ENCODE data around the gene SDC1.
A peak's percentile ranks its signal among the peaks of the same experiment; 100 is the strongest.
"Not testable (repeated sequence)": the region's sequence is repeated elsewhere in the genome, so short reads cannot be mapped to it uniquely, and the experiment has no call there.

The SDC1 gene, protein sequence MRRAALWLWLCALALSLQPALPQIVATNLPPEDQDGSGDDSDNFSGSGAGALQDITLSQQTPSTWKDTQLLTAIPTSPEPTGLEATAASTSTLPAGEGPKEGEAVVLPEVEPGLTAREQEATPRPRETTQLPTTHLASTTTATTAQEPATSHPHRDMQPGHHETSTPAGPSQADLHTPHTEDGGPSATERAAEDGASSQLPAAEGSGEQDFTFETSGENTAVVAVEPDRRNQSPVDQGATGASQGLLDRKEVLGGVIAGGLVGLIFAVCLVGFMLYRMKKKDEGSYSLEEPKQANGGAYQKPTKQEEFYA

DNA sequence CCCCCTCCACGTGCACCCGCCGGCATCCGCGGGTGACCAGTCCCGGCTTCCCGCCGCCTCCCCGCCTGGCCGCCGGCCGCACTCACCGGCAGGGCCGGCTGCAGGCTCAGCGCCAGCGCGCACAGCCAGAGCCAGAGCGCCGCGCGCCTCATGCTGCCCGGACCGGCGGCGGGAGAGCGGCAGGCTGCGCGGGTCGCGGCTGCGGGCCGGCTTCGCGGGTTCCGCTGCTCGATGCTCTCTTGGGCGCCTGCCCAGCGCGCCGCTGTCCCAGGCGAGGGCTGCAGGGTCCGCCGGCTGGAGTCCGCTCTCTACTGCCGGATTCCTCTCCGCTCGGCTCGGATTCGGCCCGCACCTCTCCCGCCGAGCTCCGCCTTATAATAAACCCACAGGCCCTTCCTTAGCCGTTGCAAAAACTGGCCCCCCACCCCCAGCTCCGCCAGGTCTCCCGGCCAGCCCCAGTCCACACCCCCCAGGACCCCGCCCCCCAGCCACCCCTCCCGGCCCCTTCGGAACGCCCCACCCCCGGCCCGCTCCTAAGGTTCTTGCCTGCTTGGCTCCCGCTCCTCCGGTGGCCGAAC, at the start of gene SDC1:
TSS of gene SDC1 (minus strand) at position 415 of the 578 bp plus-strand sequence. CDS start at position 152, 263 bp downstream.
- peak; percentile 83 for DNase-seq (ENCODE audit: insufficient read length, low spot score)
- FAIRE-seq: peak; percentile 16

DNA sequence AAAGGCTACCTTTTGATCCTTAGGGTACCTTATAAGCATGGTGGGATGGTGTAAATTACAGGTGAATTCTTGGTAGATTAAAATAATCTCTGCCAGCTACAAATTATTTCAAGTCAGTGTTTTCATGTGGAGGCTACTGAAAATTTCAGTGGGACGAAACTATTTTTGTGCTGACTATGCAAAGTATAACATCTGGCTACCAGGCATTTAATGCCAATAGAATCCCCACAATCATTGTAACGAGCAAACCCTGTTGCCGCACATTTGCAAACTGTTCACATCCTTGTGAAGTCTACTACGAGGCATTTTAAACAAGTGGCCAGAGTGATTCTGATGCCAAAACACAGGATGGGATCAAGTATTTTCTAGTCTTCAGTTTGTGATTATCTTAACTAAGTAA, 48.1 kb upstream of the SDC1 start:
- FAIRE-seq (no peak), DNase-seq (ENCODE audit: insufficient read length, low spot score) (no peak)

DNA sequence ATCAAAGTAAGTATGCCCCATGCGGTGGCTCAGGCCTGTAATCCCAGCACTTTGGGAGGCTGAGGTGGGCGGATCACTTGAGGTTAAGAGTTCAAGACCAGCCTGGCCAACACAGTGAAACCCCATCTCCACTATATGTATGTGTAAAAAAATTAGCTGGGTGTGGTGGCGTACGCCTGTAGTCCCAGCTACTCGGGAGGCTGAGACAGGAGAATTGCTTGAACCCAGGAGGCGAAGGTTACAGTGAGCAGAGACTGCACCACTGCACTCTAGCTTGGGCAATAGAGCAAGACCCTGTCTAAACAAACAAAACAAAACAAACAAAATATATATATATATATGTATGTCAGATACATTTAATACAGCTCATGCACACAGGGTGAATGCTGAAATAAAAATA, 43.4 kb upstream of the SDC1 start:
- FAIRE-seq; DNase-seq (ENCODE audit: insufficient read length, low spot score): not testable (repeated sequence)

DNA sequence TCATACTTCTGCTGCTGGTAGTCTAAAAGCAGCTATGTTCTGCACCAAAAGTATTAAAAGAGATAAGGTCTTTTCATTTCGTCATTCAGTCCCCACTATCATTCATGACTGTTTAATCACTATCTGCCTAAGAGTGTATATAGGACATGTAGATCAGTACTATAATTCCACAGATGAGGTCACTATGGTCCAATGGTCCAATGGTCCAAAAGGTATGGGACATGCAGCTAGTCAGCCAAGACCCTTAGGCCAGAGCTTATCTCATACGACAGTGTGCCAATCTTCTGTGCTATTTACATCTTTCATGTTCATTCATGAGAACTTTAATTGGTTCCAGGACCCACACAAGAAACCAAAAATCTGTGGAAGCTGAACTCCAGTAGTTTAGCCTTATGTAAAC, 42.6 kb upstream of the SDC1 start:
- FAIRE-seq: peak; percentile 84
- no peak for DNase-seq (ENCODE audit: insufficient read length, low spot score)

DNA sequence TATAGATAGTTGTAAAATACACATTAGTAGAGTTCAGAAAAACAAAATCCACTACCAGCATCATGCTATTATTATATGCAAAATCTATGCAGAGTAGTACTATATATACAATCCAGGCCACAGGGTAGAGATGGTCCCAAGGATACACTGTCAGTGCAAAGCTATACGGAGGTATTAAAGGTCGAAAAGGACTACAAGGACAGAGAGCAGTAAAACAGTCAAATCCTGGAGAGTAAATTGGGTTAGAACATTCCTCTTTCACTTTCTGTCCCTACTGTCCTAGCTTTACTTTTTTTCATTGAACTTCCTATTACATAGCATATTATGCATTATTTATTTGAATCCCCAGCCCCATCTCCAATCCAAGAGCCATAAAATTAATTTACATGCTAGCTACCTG, 39.7 kb upstream of the SDC1 start:
- DNase-seq (ENCODE audit: insufficient read length, low spot score) (no peak), FAIRE-seq (no peak)

DNA sequence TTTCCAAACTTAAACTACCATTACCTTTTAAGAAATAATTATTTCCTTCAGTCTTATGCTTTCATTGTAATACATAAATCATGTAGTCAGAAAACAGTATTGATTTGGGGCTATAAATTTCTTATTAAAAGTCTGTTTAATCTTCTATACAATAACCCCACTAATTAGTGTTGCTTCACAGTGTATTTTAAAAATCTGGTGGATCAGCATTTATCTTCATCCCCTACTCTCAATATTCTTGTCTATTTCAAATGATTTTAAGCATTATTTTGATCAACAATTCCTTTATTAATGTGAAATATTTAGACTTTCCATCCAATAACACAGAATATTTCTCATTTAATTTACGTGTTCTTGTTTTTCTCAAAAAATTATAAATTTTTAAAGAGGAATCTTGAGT, 32.5 kb upstream of the SDC1 start:
- FAIRE-seq (no peak), DNase-seq (ENCODE audit: insufficient read length, low spot score) (no peak)

DNA sequence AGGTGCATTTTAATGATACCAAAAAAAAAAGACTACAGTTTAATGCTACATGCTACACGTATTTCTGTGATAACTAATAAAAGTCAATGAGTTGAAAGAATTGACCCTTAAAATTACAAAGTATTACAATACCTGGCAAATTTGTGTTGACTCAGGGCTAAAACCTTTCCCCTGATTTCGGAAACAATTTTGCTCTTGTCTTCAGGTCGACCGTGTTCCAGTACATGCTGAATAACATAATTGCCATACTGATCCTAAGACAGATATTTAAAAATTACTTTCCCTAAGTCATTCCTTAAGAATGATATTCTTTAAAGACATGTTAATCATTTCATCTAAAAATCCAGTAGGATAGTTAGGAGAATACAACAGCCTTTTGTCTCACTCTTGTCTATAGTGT, 29.8 kb upstream of the SDC1 start:
- FAIRE-seq: no peak

DNA sequence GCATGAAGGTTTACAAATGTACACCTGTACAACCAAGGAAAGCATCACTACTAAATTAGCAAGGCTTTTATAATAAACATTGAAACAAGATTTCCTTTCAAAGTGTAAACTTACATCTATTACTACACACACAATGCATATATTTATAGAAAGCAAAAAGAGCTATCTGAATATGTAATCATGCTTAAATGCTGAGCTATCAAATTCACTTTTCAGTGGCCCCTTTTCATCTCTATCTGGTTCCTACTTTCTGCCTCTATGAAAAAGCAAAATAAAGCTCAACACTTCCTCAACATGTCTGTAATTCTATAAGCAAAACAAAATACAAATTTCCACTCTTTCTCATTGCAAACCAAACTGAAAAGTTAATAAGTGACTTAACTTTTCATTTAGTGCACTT, 25.5 kb upstream of the SDC1 start:
- DNase-seq (ENCODE audit: insufficient read length, low spot score) (no peak), FAIRE-seq (no peak)

More for the DNA sequence above, 29.8 kb upstream of the SDC1 start:
- no peak for DNase-seq (ENCODE audit: insufficient read length, low spot score)

DNA sequence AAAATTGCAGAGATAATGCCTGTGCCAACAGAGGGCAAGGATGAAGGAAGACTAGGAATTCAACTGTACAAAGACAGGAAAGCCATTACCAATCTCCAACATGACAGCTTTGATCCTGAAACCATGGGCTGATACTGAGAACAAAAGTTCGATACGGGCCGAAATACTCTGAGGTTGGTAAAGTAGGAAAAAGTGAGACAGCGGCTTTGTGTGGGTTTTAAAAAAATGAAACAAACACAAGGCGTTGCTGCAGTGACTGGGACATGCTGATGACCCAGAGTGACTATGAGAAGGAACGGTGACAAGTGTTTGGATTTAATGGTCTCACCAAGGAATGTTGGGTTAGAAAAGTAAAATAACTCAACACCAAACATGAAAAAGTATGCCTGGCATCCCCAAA, 24.2 kb upstream of the SDC1 start:
- DNase-seq (ENCODE audit: insufficient read length, low spot score): no peak

DNA sequence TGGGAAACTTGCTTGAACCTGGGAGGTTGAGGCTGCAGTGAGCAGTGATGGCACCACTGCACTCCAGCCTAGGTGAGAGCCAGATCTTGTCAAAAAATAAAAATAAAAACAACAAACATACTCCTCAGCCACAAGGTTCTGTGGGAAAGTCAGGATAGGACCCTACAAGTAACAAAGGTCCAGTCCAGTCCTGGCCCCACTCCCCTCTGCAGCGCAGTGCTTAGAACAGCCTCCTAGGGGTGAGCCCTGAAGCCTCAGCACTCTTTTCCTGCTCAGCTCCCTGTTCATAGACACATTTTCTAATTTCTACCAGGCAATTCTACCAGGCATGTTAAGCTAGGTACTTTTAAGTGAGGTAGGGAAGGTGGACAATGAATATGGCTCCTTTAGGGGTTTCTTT, 22.2 kb upstream of the SDC1 start:
- no peak for DNase-seq (ENCODE audit: insufficient read length, low spot score)
- no peak for FAIRE-seq

More for the DNA sequence above, 24.2 kb upstream of the SDC1 start:
- no peak for FAIRE-seq

DNA sequence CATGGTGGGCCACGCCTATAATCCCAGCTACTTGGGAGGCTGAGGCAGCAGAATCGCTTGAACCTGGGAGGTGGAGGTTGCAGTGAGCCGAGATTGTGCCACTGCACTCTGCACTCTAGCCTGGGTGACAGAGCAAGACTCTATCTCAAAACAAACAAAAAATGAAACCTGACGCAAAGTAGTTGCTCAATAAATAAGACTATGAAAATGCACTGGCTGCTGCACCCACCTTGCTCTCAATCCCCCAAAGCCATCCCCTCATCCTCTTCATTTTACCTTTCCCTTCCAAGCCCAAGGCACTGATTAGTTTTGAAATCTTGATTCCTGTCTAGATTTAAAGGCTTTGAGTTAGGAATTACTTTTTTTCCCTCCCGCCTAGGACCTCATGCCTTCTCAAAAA, 18.7 kb upstream of the SDC1 start:
- DNase-seq (ENCODE audit: insufficient read length, low spot score); FAIRE-seq: not testable (repeated sequence)

DNA sequence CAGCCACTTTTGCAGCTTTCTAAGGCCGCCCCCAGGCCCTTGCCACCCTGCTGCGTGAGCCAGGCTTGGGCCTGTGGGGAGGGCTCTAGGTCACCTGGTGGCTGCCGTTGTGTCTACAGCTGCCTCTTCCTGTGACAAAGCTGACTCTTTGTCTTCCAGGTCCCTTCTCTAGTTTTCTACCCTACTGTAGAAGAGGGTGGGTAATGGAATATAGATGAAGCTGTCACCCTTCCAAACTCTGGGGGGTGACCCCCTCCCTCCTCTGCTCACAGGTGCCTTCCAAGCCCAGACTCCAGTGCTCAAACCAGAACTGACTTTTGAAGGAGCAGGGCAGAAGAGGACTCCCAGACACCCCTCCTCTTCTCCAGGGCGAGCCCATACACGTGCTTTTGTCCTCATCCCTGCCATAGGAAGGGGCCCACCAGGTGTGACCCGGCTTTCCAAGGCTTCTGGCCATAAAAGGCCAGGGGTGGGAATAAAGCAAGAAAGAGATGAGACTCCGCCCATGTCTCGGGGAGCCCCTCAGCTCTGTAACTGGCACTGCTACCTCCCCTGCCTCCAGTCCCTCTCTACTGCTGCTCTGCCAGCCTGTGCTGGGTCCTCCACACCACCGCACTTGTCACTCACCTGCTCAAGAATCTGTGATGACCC, 17.9 kb upstream of the SDC1 start:
- DNase-seq (ENCODE audit: insufficient read length, low spot score) (no peak), FAIRE-seq (no peak)

DNA sequence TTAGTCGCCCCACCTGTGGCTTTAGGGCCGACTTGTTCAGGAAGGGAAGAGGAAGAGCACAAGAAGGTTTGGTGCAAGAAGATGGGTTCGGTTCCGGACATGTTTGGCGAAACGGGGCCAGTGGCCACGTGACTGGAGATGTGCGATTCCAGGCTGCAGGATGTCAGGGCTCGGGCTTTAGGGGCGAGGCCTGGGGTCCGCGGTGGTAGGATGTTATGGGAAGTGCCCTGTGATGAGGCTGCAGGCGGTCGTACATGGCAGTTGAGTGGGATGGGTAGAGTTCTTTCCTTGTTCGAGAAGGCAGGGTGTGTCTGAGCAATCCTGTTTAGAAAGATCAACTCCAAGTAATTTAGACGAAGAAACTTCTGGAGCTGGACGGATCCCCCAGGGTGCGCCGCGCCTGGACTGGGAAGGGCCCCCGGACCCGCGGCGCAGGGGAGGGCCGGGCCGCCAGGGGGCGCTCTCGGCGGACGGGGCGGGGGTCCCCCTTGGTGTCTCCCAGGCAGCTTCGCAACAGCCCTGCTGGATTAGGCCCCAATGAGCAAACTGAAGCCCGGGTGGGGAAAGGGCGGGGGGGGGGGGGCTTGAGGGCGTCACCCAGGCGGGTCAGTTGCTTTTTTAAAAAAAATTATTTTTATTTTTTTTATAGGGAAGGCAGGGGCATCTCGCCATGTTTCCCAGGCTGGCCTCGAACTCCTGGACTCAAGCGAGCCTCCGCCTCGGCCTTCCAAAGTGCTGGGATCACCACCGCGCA, 17.2 kb upstream of the SDC1 start:
- no peak for FAIRE-seq
- no peak for DNase-seq (ENCODE audit: insufficient read length, low spot score)

DNA sequence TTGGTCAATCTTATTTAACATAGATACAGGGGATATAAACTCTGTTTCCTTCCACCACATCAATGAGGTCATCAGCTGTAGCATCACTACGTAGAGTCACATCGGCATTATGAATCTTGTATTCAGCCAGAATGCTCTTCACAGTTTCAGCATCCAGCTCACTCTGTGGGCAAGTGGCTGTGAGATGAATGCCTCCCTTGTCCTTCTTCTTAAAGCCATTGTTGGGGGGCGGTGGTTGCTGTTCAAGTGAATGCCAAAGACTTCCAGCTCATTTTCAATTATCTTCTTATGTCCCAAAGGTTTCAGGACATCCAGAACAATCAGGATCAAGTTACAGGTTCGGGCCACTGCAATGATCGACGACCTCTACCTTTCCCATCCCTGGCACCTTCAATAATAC, 15.4 kb upstream of the SDC1 start:
- FAIRE-seq: peak; percentile 95
- DNase-seq (ENCODE audit: insufficient read length, low spot score): not testable (repeated sequence)

DNA sequence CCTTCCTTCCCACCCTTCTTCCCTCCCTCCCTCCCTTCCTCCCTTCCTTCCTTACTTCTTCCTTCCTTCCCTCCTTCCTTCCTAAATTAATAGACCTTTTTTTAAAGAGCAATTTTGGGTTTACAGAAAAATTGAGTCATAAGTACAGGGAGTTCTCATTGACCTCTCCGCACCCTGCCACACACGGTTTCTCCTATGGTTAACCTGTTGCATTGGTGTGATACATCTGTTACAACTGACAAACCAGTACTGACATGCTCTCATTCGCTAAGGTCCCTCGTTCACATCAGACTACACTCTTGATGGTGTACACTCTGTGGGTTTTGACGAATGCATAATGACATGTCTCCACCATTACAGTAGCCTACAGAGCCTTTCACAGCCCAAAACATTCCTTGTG, 11.6 kb upstream of the SDC1 start:
- no peak for DNase-seq (ENCODE audit: insufficient read length, low spot score)
- peak; percentile 60 for FAIRE-seq

DNA sequence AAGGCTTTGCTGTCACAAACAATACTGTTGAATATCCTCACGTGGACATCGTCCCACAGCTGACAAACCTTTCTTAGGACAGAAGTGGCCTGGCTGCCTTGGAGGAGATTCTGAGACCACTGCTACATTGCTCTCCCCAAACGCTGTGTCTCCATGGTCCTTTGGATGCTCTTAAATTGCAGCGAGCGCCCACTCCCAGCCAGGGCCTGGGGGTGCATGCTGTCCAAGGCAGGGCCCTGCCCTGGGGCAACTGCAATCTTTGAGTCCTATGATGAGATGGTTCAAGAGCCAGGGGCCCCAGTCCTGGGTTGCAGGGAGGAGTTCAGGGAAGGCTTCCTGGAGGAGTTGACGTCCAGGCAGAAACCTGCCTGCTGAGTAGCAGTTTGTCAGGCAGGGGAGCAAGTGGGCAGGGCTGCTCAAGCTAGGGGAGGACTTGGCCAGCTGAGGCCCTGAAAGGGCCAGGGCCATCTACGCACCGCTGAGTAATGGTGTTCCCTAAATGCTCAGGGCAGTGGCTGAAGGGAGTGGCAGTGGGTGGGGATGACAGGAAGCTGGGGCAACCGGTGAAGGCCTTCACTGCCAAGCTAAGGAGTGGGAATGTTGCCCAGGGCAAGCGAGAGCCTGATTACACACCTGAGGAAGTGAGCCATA, 10.8 kb upstream of the SDC1 start:
- FAIRE-seq (no peak), DNase-seq (ENCODE audit: insufficient read length, low spot score) (no peak)

DNA sequence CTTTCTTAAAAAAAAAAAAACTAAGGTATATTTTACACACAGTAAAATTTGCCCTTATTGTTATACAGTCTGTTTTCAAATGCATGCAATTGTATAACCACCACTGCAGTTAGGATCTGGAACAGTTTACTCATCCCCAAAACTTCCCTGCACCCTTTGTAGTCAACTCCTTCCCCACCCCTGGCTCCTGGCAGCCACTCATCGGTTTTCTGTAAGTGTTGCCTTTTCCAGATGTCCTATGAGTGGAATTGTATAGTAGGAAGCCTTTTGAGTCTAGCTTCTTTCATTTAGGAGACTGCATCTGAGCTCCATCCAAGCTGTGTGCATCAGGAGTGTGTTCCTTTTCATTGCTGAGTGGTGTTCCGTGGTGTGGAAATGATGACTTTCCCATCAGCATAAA, 9.7 kb upstream of the SDC1 start:
- not testable (repeated sequence) for DNase-seq (ENCODE audit: insufficient read length, low spot score); FAIRE-seq

DNA sequence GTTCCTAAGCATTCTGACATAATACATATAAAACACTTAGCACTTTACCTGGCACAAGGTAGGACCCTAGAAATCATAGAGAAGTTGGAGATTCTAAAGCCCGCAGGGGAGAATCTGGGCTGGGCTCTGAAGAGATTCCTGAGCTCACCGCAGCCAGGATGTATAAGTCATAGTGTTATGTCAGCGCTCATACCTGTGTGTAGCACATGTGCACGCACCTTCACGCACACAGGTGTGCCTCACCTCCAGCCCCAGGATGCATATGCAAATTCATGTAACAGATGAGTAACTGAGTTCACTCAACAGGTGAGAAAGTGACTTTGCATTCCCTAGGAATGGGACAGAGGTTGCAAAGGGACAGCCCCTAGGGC, 7.9 kb upstream of the SDC1 start:
- no peak for DNase-seq (ENCODE audit: insufficient read length, low spot score)
- peak; percentile 20 for FAIRE-seq

DNA sequence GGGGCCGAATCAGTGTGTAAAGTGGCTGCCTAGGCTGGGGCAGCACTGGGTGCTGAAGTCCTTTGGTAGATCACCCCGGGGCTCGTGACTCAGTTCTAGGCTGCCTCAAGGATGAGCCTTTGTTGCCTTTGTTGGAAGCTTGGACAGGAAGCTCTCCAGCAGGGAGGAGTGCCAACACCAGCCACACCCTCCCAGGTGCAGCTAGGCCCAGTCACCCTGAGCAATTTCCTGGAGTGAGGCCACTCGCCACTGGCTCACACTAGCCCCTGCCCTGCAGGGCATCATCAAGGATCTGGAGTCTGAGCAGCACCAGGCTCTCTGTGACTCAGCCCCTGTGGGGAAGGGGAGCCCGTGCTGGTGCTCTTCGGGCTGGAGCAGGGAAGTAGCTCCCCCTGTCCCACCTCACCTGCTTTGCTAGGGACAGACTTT, 6.7 kb upstream of the SDC1 start:
- FAIRE-seq: peak; percentile 84
- DNase-seq (ENCODE audit: insufficient read length, low spot score): peak; percentile 80

DNA sequence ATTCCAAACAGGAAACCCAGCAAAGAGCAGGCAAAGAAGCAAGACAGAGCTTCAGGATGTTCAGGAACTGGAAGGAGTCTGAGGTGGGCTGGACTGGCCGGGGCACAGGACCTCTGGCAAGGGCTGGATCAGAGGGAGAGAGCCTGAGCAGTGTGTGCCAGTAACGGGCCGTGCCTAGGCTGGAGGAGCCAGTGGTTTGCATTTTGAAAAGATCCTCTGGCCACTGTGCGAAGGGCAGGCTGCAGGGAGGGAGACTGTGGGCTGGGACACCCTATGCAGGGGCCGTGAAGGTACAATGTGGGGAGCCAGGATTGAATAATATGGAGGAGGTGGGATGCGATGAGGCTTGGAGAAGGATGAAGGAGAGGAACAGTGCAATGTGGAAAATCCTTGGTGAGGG, 6.2 kb upstream of the SDC1 start:
- FAIRE-seq (no peak), DNase-seq (ENCODE audit: insufficient read length, low spot score) (no peak)

DNA sequence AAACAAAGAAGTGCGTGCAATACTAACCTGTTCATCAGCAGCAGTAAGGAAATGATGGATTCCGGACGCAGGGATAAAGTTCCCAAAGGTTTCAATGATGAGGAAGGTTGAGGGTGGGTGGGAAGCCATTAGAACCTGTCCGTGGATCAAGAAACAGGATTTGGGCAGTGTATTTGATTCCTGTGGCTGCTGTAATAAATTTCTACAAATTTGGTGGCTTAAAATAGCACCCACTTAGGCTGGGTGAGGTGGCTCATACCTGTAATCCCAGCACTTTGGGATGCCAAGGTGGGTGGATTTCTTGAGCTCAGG, 5.1 kb upstream of the SDC1 start:
- no peak for DNase-seq (ENCODE audit: insufficient read length, low spot score)

More for the DNA sequence above, 5.1 kb upstream of the SDC1 start:
- no peak for FAIRE-seq
